ENCODE results near the gene COL2A1. TPM values are rescaled to one million over a fixed set of nuclear protein-coding genes. Genes with fewer than 3 reads are reported as not detected.
A peak's percentile ranks its signal among the peaks of the same experiment; 100 is the strongest.

COL2A1 gene
- total and polyA plus RNA-seq, 4 donors, result 0.05 to 8.7 (median 0.15) TPM; not detected in 1

- ATAC-seq (ENCODE audit: insufficient read depth, low FRiP score) (no peak), DNase-seq (no peak)
- Histone ChIP-seq H3K27ac (ENCODE audit: low read depth in 1 of 2, low read length in 1 of 2) (no peak overlapping the region), H3K4me3 (no peak overlapping the region), H3K27me3 (ENCODE audit: control insufficient read depth in 3 of 3, insufficient read depth in 3 of 3, low read length in 2 of 3) (peaks cover 0 to 4% (median 3%) of the 10 kb centered on the region in 3 donors), H3K4me1 (ENCODE audit: control insufficient read depth in 5 of 5, insufficient read depth in 5 of 5, low read length in 5 of 5) (peaks cover 0 to 11% (median 5%) of the 10 kb centered on the region in 5 donors), H3K9me3 (ENCODE audit: control insufficient read depth in 4 of 4, insufficient read depth in 3 of 4, low read length in 3 of 4) (peaks cover 0 to 2% (median 0%) of the 10 kb centered on the region in 4 donors), H3K9ac (ENCODE audit: insufficient read depth in 1 of 2, low read length in 2 of 2) (no peak overlapping the region), H3K36me3 (ENCODE audit: control insufficient read depth in 4 of 4, insufficient read depth in 4 of 4, low read length in 4 of 4) (no peaks in the 10 kb centered on the region)
- WGBS, 2 donors, result 97 to 100% methylated on average over 1 of the region's 1 CpG
- TF ChIP-seq, protein P1, sequence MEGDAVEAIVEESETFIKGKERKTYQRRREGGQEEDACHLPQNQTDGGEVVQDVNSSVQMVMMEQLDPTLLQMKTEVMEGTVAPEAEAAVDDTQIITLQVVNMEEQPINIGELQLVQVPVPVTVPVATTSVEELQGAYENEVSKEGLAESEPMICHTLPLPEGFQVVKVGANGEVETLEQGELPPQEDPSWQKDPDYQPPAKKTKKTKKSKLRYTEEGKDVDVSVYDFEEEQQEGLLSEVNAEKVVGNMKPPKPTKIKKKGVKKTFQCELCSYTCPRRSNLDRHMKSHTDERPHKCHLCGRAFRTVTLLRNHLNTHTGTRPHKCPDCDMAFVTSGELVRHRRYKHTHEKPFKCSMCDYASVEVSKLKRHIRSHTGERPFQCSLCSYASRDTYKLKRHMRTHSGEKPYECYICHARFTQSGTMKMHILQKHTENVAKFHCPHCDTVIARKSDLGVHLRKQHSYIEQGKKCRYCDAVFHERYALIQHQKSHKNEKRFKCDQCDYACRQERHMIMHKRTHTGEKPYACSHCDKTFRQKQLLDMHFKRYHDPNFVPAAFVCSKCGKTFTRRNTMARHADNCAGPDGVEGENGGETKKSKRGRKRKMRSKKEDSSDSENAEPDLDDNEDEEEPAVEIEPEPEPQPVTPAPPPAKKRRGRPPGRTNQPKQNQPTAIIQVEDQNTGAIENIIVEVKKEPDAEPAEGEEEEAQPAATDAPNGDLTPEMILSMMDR (IDR thresholded peaks at IDR 0.05; ENCODE audit: control extremely low read depth, extremely low read depth), result no peak
Measured at GRCh38 chr12:47938093-47938492, 66.2 kb downstream of the COL2A1 start.

DNA sequence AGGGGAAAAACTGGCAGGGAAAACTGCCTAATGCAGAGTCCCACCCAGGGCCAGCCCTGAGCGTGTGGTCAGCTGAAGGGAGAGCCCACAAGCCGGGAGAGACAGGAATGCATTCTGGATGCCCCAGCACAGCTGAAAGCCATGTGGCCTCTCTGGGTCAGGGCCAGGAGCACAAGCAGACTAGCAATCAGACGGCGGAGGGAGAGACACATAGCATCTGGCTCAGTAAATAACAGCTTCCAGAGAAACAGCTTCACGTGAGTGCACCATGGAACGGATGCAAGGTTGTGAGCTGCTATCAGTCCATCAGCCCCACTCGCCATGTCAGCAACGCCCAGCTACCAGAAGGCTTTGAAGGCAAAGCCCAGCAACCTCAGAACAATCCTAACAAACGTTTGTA lies 69.1 kb downstream of the COL2A1 start:
- no peaks in the 10 kb centered on the region for H3K27me3 ChIP-seq (ENCODE audit: control insufficient read depth in 3 of 3, insufficient read depth in 3 of 3, low read length in 2 of 3)
- H3K4me1 ChIP-seq (ENCODE audit: control insufficient read depth in 5 of 5, insufficient read depth in 5 of 5, low read length in 5 of 5), result peaks cover 0 to 11% (median 5%) of the 10 kb centered on the region in 5 donors
- H3K9me3 ChIP-seq (ENCODE audit: control insufficient read depth in 4 of 4, insufficient read depth in 3 of 4, low read length in 3 of 4), result no peaks in the 10 kb centered on the region
- no peak overlapping the region for H3K9ac ChIP-seq (ENCODE audit: insufficient read depth in 1 of 2, low read length in 2 of 2)
- no peak overlapping the region for H3K4me3 ChIP-seq
- H3K36me3 ChIP-seq (ENCODE audit: control insufficient read depth in 4 of 4, insufficient read depth in 4 of 4, low read length in 4 of 4), result no peaks in the 10 kb centered on the region
- H3K27ac ChIP-seq (ENCODE audit: low read depth in 1 of 2, low read length in 1 of 2), result no peak overlapping the region
- peak; percentile 11 for ATAC-seq (ENCODE audit: insufficient read depth, low FRiP score)
- WGBS, 2 donors, result 60 to 61% methylated on average over 9 of the region's 9 CpGs
- DNase-seq, result peak; percentile 87 to 91 (median 90)
- TF ChIP-seq, protein P1 (IDR thresholded peaks at IDR 0.05; ENCODE audit: control extremely low read depth, extremely low read depth), result no peak

DNA sequence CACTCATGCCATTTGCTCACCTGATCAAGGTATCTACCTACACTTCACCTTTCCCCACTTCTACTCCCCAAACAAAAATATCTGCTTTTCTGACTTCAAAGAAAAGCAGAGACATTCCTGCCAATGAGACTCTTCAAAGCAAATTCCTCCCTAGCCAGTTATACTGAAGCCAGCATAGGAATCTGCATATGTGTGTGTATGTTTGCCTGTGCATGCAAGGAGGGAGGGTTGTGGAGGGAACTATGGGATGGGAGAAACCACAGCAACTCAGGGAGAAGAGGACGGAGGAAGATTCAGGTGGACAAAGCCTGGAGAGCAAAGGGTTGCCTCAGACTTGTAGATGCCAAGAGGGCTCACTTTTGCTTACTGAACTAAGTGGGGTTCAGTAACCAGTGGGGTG lies 73.1 kb downstream of the COL2A1 start:
- Histone ChIP-seq H3K27me3 (ENCODE audit: control insufficient read depth in 3 of 3, insufficient read depth in 3 of 3, low read length in 2 of 3) (no peaks in the 10 kb centered on the region), H3K4me1 (ENCODE audit: control insufficient read depth in 5 of 5, insufficient read depth in 5 of 5, low read length in 5 of 5) (peaks cover 0 to 11% (median 3%) of the 10 kb centered on the region in 5 donors), H3K27ac (ENCODE audit: low read depth in 1 of 2, low read length in 1 of 2) (no peak overlapping the region), H3K9me3 (ENCODE audit: control insufficient read depth in 4 of 4, insufficient read depth in 3 of 4, low read length in 3 of 4) (no peaks in the 10 kb centered on the region), H3K4me3 (no peak overlapping the region), H3K9ac (ENCODE audit: insufficient read depth in 1 of 2, low read length in 2 of 2) (no peak overlapping the region), H3K36me3 (ENCODE audit: control insufficient read depth in 4 of 4, insufficient read depth in 4 of 4, low read length in 4 of 4) (no peaks in the 10 kb centered on the region)
- 73 to 80% methylated on average over 1 of the region's 1 CpG for WGBS, 2 donors
- ATAC-seq (ENCODE audit: insufficient read depth, low FRiP score) (no peak), DNase-seq (peak in 1 of 3 donors; percentile 31)
- TF ChIP-seq, protein P1 (IDR thresholded peaks at IDR 0.05; ENCODE audit: control extremely low read depth, extremely low read depth), result no peak

DNA sequence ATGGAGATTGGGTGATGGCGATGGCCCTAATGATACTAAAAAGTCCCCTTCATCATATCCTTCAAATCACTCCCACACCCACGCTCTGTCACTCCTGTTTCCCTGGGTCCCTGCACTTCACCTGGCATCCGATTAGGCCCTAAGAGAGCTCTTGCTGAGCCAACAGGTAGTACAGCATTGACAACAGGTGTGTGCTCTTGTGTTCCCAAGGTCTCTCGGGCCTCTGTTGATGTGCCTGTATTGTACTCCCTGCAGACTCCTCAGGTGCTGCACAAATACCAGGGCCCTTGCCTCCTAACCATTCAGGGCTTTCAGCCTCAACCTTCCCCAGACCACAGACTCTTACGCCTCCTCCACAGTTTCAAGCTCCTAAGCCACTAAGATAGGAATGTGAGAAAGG lies 73.6 kb downstream of the COL2A1 start:
- 90 to 92% methylated on average over 5 of the region's 5 CpGs for WGBS, 2 donors
- no peaks in the 10 kb centered on the region for H3K36me3 ChIP-seq (ENCODE audit: control insufficient read depth in 4 of 4, insufficient read depth in 4 of 4, low read length in 4 of 4)
- no peaks in the 10 kb centered on the region for H3K27me3 ChIP-seq (ENCODE audit: control insufficient read depth in 3 of 3, insufficient read depth in 3 of 3, low read length in 2 of 3)
- no peak for ATAC-seq (ENCODE audit: insufficient read depth, low FRiP score)
- TF ChIP-seq, protein P1 (IDR thresholded peaks at IDR 0.05; ENCODE audit: control extremely low read depth, extremely low read depth), result no peak
- H3K9me3 ChIP-seq (ENCODE audit: control insufficient read depth in 4 of 4, insufficient read depth in 3 of 4, low read length in 3 of 4), result no peaks in the 10 kb centered on the region
- no peak overlapping the region for H3K27ac ChIP-seq (ENCODE audit: low read depth in 1 of 2, low read length in 1 of 2)
- no peak overlapping the region for H3K9ac ChIP-seq (ENCODE audit: insufficient read depth in 1 of 2, low read length in 2 of 2)
- H3K4me1 ChIP-seq (ENCODE audit: control insufficient read depth in 5 of 5, insufficient read depth in 5 of 5, low read length in 5 of 5), result peaks cover 0 to 10% (median 0%) of the 10 kb centered on the region in 5 donors
- no peak for DNase-seq
- no peak overlapping the region for H3K4me3 ChIP-seq

Measured in lung (tissue), 12 donors.